ENCODE data around the gene PRPSAP1. TPM values are rescaled to one million over a fixed set of nuclear protein-coding genes. Genes with fewer than 3 reads are reported as not detected.

PRPSAP1 gene
- total RNA-seq, 1 donor from 2014 or later, result 30.7 TPM

GRCh38 chr17:76384987-76385891 is 31.5 kb upstream of the PRPSAP1 start:
- H3K4me1 ChIP-seq, result peaks cover 59% of the 10 kb centered on the region
- H3K27ac ChIP-seq (replicated peaks), result peak overlapping the region; percentile 89
- no peak for TF ChIP-seq CTCF (IDR thresholded peaks at IDR 0.05; ENCODE audit: borderline replicate concordance)
- no peaks in the 10 kb centered on the region for H3K9me3 ChIP-seq (replicated peaks)
- H3K36me3 ChIP-seq, result no peaks in the 10 kb centered on the region
- peak; percentile 41 for DNase-seq
- peak overlapping the region; percentile 75 for H3K4me3 ChIP-seq
- H3K27me3 ChIP-seq (ENCODE audit: low read depth), result no peaks in the 10 kb centered on the region
- intact Hi-C loops (cut with micrococcal nuclease), result no loop called here

- Histone ChIP-seq H3K4me1 (peaks cover 50% of the 10 kb centered on the region), H3K27me3 (ENCODE audit: low read depth) (no peaks in the 10 kb centered on the region), H3K27ac (replicated peaks) (peak within 1 kb of the TSS; percentile 89), H3K9me3 (replicated peaks) (no peaks in the 10 kb centered on the region), H3K36me3 (no peaks in the 10 kb centered on the region), H3K4me3 (peak within 1 kb of the TSS; percentile 75)
- intact Hi-C loops (cut with micrococcal nuclease), result no loop called here
- no peak for TF ChIP-seq CTCF (IDR thresholded peaks at IDR 0.05; ENCODE audit: borderline replicate concordance)
- peak; percentile 78 for DNase-seq
Observed at GRCh38 chr17:76384222-76384986, 30.7 kb upstream of the PRPSAP1 start, which contains the start of gene SPHK1. Gene SPHK1 (plus strand): TSS chr17:76384609. CDS start chr17:76385645, 1,036 bp downstream.

- Histone ChIP-seq H3K27me3 (ENCODE audit: low read depth) (no peaks in the 10 kb centered on the region), H3K4me1 (peaks cover 43% of the 10 kb centered on the region), H3K36me3 (no peaks in the 10 kb centered on the region), H3K27ac (replicated peaks) (peak overlapping the region; percentile 89), H3K4me3 (peak overlapping the region; percentile 75), H3K9me3 (replicated peaks) (no peaks in the 10 kb centered on the region)
- intact Hi-C loops (cut with micrococcal nuclease), result no loop called here
- peak; percentile 57 for TF ChIP-seq CTCF (IDR thresholded peaks at IDR 0.05; ENCODE audit: borderline replicate concordance)
- DNase-seq, result peak; percentile 56
Observed at GRCh38 chr17:76383546-76384221, 30.0 kb upstream of the PRPSAP1 start.

- TF ChIP-seq CTCF (IDR thresholded peaks at IDR 0.05; ENCODE audit: borderline replicate concordance), result no peak
- Histone ChIP-seq H3K27ac (replicated peaks) (peak overlapping the region; percentile 89), H3K27me3 (ENCODE audit: low read depth) (no peaks in the 10 kb centered on the region), H3K4me1 (peaks cover 43% of the 10 kb centered on the region), H3K36me3 (no peaks in the 10 kb centered on the region), H3K9me3 (replicated peaks) (no peaks in the 10 kb centered on the region), H3K4me3 (peak overlapping the region; percentile 75)
- DNase-seq, result peak; percentile 58
- intact Hi-C loops (cut with micrococcal nuclease), result no loop called here
Observed at GRCh38 chr17:76382803-76383545, 29.3 kb upstream of the PRPSAP1 start.
